Measurements from ENCODE around the gene ACSM3.
"Not testable (repeated sequence)": the region's sequence is repeated elsewhere in the genome, so short reads cannot be mapped to it uniquely, and the experiment has no call there.

ACSM3 gene

DNA sequence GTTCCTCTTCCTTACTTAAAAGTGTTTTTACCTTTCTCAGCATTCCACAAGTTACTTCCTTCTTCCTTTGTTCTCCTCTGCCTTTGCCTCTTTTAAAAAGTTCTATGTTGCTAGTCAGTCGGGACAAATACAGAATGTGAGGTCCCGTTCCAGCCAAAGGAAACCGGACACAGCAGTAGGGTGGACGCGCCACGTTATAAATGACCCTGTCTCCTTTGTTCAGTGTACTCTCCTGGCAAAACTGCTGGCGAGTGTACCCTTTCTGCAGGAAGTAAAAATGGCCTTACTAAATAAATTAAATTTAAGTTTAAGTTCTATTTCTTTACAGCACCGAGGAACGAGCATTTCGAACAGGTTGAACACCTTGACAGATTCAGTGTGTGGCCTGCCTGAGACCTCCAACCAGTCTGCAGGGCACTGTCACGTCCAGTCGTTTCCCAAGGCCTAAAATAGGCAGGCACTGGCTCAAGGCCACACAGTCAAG, 41.9 kb downstream of the ACSM3 start:
- DNase-seq (ENCODE audit: low read depth, low spot score) = not testable (repeated sequence)

DNA sequence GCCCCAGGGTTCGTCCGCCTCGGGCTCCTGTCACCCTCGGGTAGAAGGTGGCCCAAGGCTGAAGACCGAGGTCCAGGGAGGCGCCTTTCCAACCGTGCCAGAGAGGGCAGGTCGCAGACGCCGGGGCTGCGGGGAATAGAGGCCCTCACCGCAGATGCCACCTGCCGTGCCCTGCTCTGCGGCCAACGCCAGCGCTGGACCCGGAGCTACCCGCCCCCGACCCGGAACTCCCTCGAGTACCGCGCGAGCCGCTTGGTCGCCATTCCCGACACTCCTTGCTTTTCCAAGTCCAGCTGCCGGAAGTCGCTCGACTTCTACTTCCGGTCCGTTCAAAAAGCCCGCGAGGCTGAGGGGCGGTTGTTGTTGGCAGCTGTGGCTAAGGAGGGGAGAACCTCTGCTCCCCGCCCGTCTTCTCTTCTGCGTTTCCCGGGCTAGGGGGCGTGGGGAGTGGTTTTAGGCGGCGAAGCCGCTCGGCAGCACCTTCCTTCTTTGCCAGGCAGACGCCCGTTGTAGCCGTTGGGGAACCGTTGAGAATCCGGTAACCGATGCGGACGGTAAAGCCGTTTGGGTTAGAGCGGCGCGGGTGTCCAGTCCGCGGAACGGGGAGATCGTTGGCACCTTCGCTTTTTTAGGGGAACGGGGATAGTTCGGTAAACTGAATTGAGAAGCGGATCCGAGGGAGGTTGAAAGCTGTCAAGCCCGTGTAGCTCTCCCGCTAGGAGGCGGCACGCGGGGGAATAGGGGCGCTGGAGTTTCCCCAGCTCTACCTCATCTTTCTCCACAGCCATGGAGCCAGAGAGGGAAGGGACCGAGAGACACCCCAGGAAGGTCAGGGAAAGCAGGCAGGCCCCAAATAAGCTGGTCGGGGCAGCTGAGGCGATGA, 42.6 kb downstream of the ACSM3 start, which contains the start of the genes ERI2 and REXO5:
Gene ERI2, minus strand, starts transcription at position 305 of the 883 bp plus-strand sequence. Its CDS starts 42 bp downstream, at position 263.
Gene REXO5, plus strand, starts transcription at position 360 of the 883 bp plus-strand sequence. Its CDS starts 427 bp downstream, at position 787.
- peak; percentile 97 for DNase-seq (ENCODE audit: low read depth, low spot score)

DNA sequence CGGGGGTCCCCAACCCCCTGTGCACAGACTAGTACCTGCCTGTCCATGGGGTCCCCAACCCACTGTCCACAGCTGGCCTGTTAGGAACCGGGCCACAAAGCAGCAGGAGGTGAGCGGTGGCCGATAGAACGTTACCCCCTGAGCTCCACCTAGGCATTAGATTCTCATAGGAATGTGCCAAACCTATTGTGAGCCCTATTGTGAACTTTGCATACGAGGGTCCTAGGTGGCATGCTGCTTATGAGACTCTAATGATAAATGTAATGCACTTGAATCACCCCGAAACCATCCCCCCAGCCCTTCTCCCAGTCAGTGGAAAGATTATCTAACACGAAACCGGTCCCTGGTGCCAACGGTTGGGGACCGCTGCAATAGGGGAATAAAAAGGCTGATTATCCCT, 44.0 kb downstream of the ACSM3 start:
- no peak for DNase-seq (ENCODE audit: low read depth, low spot score)

DNA sequence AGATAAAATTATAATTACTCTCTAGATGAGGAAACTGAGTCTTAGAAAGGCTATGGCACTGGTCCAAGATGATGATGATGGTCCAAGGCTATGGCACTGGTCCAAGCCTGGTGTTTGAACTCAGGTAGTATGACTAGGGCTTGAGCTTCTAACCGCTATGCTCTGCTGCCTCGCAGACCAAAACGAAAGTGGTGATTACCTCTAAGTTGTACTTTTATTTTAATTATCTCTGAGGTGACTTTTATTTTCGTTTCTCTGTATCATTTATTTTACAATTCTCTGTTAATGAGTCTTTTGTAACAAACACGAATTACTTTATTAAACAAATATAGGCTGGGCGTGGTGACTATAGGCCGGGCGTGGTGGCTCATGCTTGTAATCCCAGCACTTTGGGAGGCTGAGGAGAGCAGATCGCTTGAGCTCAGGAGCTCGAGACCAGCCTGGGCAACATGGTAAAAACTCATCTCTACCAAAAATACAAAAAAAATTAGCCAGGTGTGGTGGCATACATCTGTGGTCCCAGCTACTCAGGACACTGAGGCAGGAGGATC, 48.1 kb downstream of the ACSM3 start:
- DNase-seq (ENCODE audit: low read depth, low spot score) = no peak

DNA sequence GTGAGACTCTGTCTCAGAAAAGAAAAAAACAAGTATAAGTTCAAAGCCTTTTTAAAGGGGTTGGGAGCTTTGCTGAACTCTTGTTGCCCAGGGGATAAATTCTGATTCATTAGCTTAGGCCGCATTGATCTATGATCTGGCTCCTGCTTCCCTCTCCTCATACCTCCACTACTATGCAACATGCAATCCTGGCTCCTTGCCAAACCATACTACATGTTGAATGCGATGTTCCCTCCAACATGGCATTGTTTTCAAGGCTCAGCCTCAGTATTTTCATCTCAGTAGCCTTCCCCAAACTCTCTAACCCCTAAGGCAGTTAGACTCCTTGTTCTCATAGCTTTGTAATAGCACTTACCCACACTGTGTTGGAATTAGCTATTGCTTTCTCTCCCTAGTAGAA, 48.7 kb downstream of the ACSM3 start:
- no peak for DNase-seq (ENCODE audit: low read depth, low spot score)

DNA sequence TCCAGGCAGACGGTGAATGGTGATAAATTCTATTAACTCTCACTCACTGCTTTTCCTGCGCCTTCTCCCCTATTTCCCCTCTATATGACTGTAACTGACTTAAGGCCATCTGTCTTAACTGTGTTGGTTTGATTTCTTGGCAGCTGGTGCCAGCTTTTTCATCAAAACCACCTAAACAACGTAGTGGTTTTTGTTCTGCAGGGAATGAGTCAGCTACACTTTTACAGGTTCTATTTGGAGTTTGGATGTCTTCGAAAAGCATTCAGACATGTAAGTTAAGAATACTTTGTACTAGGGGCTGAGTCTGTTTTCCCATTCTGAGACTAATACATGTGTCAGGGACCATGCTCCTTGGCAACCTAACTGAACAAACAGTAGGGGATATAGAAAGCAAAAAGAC, 51.0 kb downstream of the ACSM3 start:
- DNase-seq (ENCODE audit: low read depth, low spot score) = peak; percentile 82

DNA sequence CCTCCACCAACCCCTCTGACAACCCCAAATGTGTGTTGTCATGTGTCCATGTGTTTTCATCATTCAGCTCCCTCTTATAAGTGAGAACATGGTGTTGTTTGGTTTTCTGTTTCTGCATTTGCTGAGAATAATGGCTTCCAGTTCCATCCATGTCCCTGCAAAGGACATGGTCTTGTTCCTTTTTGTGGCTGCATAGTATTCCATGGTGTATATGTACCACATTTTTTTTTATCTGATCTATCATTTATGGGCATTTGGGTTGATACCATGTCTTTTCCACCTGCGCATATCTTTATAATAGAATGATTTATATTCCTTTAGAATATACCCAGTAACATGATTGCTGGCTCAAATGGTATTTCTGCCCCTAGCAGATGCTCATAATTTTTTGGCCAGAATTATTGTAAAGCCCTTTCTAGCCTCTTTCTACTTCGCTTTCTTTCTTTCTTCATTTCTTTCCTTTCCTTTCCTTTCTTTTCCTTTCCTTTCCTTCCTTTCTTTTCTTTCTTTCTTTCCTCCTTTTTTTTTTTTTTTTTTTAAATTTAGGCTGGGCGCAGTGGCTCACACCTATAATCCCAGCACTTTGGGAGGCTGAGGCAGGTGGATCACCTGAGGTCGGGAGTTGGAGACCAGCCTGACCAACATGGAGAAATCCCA, 55.2 kb downstream of the ACSM3 start:
- DNase-seq (ENCODE audit: low read depth, low spot score) = no peak

DNA sequence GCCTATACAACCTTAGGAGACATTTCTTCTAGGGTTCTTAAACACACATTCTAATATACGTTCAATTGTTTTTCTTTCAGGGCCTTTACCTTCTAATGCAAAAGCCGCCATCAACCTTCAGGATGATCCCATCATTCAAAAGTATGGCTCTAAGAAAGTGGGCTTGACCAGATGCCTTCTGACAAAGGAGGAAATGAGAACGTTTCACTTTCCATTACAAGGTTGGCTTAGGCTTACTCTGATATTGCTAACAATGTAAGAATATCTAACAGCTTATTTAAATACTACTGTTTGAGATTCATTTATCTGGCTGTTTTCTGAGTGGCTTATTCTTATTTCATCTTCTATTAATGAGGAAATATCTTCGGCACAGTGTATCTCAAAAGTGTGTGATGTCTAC, 57.9 kb downstream of the ACSM3 start:
- no peak for DNase-seq (ENCODE audit: low read depth, low spot score)

DNA sequence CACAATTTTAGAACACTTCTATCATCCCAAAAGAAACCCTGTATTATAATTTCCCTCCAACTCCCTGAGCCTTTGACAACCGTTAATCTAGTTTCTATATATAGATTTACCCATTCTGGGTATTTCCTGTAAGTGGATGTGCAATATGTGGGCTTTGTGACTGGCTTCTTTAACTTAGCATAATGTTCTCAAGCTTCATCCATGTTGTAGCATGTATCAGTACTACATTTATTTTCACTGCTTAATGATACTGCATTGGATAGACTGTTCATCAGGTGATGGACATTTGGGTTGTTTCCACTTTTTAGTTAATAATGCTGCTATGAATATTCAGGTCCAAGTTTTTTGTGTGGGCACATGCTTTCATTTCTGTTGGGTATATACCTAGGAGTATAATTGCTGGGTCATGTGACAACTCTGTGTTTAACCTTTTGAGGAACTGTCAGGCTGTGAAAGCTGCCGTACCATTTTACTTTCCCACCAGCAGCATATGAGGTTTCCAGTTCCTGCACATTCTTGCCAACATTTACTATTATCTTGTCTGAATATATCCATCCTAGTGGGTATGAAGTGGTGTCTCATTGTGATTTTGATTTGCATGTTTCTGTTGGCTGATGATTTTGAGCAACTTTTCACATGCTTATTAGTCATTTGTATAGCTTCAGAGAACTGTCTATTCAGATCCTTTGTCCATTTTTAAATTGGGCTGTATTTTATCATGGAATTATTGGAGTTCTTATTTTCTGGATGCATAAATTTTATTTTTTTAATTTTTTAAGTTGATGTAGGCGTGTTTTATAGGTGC, 58.9 kb downstream of the ACSM3 start:
- DNase-seq (ENCODE audit: low read depth, low spot score) = no peak

DNA sequence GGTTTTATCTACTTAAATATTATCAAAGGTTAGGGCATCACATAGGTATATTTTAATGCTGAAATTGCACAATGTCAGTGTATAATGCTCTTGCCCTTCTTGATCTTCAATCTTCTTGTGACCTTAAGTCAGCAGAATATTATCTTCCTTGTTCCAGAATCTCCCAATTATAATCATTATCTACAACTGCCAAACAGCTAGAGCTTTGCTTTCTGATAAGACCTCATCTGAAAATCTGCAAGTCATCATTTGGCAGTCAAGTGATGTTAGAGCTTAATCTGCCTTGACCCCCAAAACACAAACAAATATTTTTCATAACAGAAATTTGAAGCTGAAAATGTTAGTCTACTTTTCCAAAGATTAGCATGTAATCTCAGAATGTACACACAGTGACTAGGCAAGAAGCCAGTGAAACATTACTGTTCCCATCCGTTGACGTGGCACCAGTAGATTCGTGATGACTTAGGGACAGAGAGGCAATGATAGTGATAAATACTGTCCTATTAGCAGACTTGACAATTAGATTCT, 62.3 kb downstream of the ACSM3 start:
- no peak for DNase-seq (ENCODE audit: low read depth, low spot score)

DNA sequence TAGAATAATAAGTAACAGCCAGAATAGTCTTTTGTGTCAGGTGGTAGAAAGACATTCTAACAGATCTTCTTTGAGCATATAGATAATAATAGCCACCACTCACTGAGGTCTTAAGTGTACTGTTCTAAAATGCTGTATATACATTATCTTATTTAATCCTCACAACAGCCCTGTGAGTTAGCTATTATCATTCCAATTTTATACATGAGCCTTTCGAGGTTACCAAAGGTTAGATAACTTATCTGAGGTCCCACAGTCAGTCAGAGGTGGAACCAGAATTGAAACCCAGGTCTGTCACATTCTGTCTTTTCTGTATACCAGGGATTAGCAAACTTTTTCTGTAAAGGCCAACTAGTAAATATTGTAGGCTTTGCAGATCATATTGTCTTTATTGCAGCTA, 65.7 kb downstream of the ACSM3 start:
- DNase-seq (ENCODE audit: low read depth, low spot score) = no peak

DNA sequence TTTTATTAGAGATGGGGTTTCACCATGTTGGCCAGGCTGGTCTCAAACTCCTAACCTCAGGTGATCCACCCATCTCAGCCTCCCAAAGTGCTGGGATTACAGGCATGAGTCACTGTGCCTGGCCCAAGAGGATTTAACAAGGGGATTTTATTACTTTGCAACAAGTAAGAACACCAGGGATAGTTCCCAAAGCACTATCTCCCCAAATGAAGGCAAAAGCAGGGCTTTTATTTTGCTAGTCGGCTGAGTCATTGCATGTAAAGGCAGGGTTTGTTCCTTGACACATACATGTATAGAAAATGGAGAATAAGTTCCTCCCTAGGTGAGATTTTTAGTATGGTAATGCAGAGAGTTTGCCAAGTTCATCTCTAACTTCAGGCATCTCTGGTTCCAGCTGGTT, 66.6 kb downstream of the ACSM3 start:
- no peak for DNase-seq (ENCODE audit: low read depth, low spot score)

DNA sequence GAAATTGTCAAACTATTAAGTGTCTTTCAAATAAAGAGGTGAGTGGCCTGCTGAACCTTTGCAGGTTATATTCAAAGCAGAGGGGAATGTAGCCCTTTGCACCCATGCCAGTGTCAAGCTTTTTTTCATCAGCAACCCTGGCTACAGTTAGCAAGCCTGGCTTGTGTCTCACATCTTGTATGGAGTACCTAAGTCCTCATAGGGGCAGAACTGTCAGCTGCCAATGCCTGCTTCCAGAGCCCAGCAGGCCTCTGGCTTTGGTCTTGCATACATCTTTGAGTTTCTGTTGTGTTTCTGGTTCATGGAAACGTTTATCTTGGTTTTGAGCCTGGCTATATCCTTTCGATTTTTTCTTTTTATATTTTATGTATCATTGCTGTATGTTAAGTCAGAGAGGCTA, 69.3 kb downstream of the ACSM3 start:
- no peak for DNase-seq (ENCODE audit: low read depth, low spot score)

DNA sequence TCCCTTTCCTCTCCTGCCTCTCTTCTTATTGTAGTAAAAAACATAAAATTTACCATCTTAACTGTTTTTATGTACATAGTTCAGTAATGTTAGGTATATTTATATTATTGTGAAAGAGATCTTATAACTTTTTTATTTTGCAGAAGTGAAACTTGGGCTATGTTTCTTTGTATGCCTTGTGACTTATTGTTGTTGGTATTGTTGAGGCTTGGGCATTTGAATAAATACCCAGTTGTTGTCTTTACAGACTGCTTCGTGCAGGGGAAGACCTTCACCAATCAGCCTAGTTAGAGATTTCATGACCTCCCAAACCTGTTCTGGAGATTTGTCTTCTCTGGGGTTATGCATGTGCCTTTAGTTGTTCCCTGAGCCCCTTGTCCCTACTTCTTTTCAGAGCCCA, 74.4 kb downstream of the ACSM3 start:
- DNase-seq (ENCODE audit: low read depth, low spot score) = no peak

DNA sequence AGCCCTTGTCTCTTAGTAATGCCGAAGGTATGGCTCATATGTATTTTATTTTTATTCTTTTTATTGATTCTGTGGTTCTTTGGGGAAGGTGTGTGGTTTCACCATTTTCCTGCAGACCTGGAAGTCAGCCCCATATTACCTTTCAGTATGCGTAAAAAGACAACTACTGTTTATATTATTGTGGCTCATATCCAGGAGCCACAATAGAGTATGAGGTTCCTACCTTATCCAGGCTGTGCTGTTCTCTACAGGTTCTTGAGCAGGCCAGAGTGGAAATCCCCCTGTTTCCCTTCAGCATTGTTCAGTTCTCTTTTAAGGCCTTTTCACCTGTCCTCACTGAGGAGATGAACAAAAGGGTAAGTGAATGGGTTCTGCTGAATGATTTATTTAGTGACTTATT, 75.7 kb downstream of the ACSM3 start:
- DNase-seq (ENCODE audit: low read depth, low spot score) = no peak

DNA sequence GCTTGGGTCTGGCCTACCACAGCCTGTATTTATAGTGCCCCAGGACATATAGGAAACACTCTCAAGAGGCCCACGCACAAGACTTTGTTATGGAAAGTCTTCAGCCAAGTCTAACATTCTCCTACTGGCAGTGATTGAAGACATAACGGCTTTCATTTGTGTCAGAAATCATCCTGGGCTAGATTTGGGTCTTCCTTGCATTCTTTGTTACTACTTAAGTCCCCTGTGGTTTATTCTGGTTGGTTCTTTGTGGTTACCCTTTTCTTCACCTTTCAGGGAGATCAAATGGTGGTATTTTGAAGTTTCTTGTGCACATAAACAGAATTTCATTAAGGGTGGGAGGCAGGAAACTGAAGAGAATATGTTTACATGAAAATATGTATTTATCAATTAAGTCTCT, 80.2 kb downstream of the ACSM3 start:
- peak; percentile 20 for DNase-seq (ENCODE audit: low read depth, low spot score)

DNA sequence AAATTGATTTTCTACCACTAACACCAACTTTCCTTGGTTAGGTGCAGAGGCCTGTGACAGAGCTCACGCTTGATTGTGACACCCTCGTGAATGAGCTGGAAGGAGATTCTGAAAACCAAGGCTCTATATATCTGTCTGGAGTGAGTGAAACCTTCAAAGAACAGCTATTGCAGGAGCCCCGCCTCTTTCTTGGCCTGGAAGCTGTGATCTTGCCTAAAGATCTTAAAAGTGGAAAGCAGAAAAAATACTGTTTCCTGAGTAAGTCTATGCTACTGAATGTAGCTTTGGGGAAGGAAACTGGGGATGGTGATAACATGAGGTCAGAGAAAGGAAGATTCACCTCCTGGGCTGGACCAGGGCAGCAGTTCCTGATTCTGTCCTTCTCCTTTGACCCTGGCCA, 80.8 kb downstream of the ACSM3 start:
- DNase-seq (ENCODE audit: low read depth, low spot score) = no peak

DNA sequence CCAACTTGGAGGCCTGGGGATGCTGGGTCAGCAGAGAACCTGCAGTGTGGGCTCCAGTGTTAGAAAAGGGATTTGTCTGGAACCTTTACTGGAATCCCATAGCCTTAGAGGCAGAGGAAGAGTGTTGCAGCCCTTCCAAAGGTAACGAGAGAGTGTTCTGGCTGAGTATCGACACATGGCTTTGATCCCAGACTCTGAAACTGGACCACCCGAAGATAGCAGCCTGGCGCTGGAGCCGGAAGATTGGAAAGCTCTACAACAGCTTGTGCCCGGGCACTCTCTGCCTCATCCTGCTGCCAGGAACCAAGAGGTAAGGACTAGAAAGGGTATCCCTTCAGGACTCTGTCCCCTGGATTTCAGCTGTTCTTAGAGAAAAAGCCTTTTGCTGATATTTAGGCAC, 82.2 kb downstream of the ACSM3 start:
- no peak for DNase-seq (ENCODE audit: low read depth, low spot score)

DNA sequence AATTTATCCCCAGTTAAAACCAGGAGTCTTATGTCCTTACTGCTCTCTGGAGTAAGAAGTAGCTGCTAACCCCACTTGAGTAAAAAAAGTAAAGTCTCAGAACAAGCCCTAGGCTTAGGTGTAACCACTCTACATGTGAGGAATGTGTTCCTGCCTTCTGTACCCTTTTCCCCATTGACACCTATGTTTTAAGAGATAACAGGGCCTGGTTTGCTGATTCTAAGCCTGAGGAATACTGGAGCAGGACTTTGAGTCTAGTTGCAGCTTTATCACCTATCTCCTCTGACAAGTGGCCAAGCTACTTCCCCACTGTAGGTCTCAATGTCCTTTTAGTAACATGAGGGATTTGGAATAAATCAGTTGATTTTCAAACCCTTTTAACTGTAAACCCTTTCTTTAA, 82.7 kb downstream of the ACSM3 start:
- no peak for DNase-seq (ENCODE audit: low read depth, low spot score)

All from astrocyte of the hippocampus (primary cell).